Activated naive CD8-positive, alpha-beta T cell treated with anti-CD3 and anti-CD28 coated beads, Interleukin-2, amount 10 ng/mL, durations not matched to agents 7 days and 5 days (primary cell): ENCODE measurements around the gene OSBPL3. TPM values are rescaled to one million over a fixed set of nuclear protein-coding genes. Genes with fewer than 3 reads are reported as not detected.

Source experiments
- ATAC-seq: fragments of 150-1000 bp; cut with Tn5 transposase; one replicate; pipeline ENCODE4 v1.10.0; 2021; ENCODE audit warnings: low read depth, moderate library complexity
- POLR2A ChIA-PET: fragments of 350-600 bp; sonication (Branson Sonifier 250); formaldehyde crosslinking; loops from one replicate; lab custom pipeline; 2021; ENCODE audit warnings: antibody characterized with exemption; lab: Charles Lee
- DNase-seq: peaks from one replicate; pipeline ENCODE4 v3.0.0; 2021
- H3K27ac Mint-ChIP-seq: one replicate; pipeline ENCODE4 v1.8.0; 2022; ENCODE audit warnings: mild to moderate bottlenecking, mixed read lengths
- H3K27me3 Mint-ChIP-seq: one replicate; pipeline ENCODE4 v1.8.0; 2022; ENCODE audit warnings: mild to moderate bottlenecking, moderate library complexity, mixed read lengths
- H3K36me3 Mint-ChIP-seq: one replicate; pipeline ENCODE4 v1.8.0; 2021; ENCODE audit warnings: mild to moderate bottlenecking, mixed read lengths
- H3K4me1 Mint-ChIP-seq: one replicate; pipeline ENCODE4 v1.8.0; 2021; ENCODE audit warnings: mixed read lengths
- H3K4me3 Mint-ChIP-seq: one replicate; pipeline ENCODE4 v1.8.0; 2022; ENCODE audit warnings: mild to moderate bottlenecking, moderate library complexity, mixed read lengths
- H3K9me3 Mint-ChIP-seq: one replicate; pipeline ENCODE4 v1.8.0; 2021; ENCODE audit warnings: mixed read lengths
- total RNA-seq, 2 experiments: library from RNA; stranded (reverse); gene quantifications; one replicate each; pipeline ENCODE4 v1.2.3, GENCODE V29; 2021

The OSBPL3 gene
- total RNA-seq, 2 experiments from 2014 or later: 47.8 to 60.1 TPM

GRCh38 chr7:24767878-24768569 lies 212.0 kb downstream of the OSBPL3 start:
- peaks cover 24% of the 10 kb centered on the region for H3K4me1 Mint-ChIP-seq
- ATAC-seq: no peak
- H3K36me3 Mint-ChIP-seq: peaks cover 4% of the 10 kb centered on the region
- no peak for DNase-seq
- H3K9me3 Mint-ChIP-seq: peaks cover 3% of the 10 kb centered on the region
- no peak overlapping the region for H3K4me3 Mint-ChIP-seq
- peaks cover 36% of the 10 kb centered on the region for H3K27me3 Mint-ChIP-seq
- POLR2A ChIA-PET: interaction anchor here (0.7 to 1.3 kb wide), 2 partner anchors 10 to 12 kb away, joined by 4 to 5 read pairs; no protein-coding TSS in a partner anchor
- H3K27ac Mint-ChIP-seq: no peak overlapping the region

GRCh38 chr7:24764972-24765744 lies 214.8 kb downstream of the OSBPL3 start:
- H3K4me3 Mint-ChIP-seq: no peak overlapping the region
- peaks cover 4% of the 10 kb centered on the region for H3K9me3 Mint-ChIP-seq
- ATAC-seq (no peak), DNase-seq (no peak)
- no peak overlapping the region for H3K27ac Mint-ChIP-seq
- H3K4me1 Mint-ChIP-seq: peaks cover 24% of the 10 kb centered on the region
- no peaks in the 10 kb centered on the region for H3K36me3 Mint-ChIP-seq
- peaks cover 45% of the 10 kb centered on the region for H3K27me3 Mint-ChIP-seq
- POLR2A ChIA-PET: no interaction called here

GRCh38 chr7:24764011-24764410 lies 216.0 kb downstream of the OSBPL3 start:
- ATAC-seq: no peak
- DNase-seq: no peak
- Mint-ChIP-seq H3K27ac (no peak overlapping the region), H3K36me3 (no peaks in the 10 kb centered on the region), H3K9me3 (peaks cover 4% of the 10 kb centered on the region), H3K4me3 (no peak overlapping the region), H3K27me3 (peaks cover 53% of the 10 kb centered on the region), H3K4me1 (peaks cover 15% of the 10 kb centered on the region)
- POLR2A ChIA-PET: no interaction called here

GRCh38 chr7:24763303-24763901 lies 216.6 kb downstream of the OSBPL3 start:
- ATAC-seq: no peak
- Mint-ChIP-seq H3K4me3 (no peak overlapping the region), H3K27ac (no peak overlapping the region), H3K4me1 (peaks cover 9% of the 10 kb centered on the region), H3K27me3 (peaks cover 59% of the 10 kb centered on the region), H3K36me3 (no peaks in the 10 kb centered on the region), H3K9me3 (peaks cover 4% of the 10 kb centered on the region)
- DNase-seq: no peak
- POLR2A ChIA-PET: no interaction called here

GRCh38 chr7:24762771-24763170 lies 217.2 kb downstream of the OSBPL3 start:
- DNase-seq: no peak
- H3K9me3 Mint-ChIP-seq: peaks cover 4% of the 10 kb centered on the region
- H3K4me1 Mint-ChIP-seq: peaks cover 5% of the 10 kb centered on the region
- ATAC-seq: no peak
- POLR2A ChIA-PET: no interaction called here
- H3K27ac Mint-ChIP-seq: no peak overlapping the region
- H3K4me3 Mint-ChIP-seq: no peak overlapping the region
- peaks cover 66% of the 10 kb centered on the region for H3K27me3 Mint-ChIP-seq
- no peaks in the 10 kb centered on the region for H3K36me3 Mint-ChIP-seq

- H3K4me1 Mint-ChIP-seq: peaks cover 13% of the 10 kb centered on the region
- peaks cover 4% of the 10 kb centered on the region for H3K9me3 Mint-ChIP-seq
- H3K4me3 Mint-ChIP-seq: no peak overlapping the region
- H3K27ac Mint-ChIP-seq: no peak overlapping the region
- DNase-seq (no peak), ATAC-seq (no peak)
- POLR2A ChIA-PET: no interaction called here
- H3K36me3 Mint-ChIP-seq: no peaks in the 10 kb centered on the region
- H3K27me3 Mint-ChIP-seq: peaks cover 69% of the 10 kb centered on the region
Observed at GRCh38 chr7:24760968-24761367, 219.0 kb downstream of the OSBPL3 start.

GRCh38 chr7:24757353-24758275 lies 222.4 kb downstream of the OSBPL3 start, which contains the start of gene GSDME:
Gene GSDME (minus strand): TSS chr7:24757464. CDS start chr7:24749774, 7,690 bp downstream.
- POLR2A ChIA-PET: interaction anchor here (1.4 kb wide), 1 partner anchor 11 kb away, joined by 5 read pairs; no protein-coding TSS in a partner anchor
- H3K9me3 Mint-ChIP-seq: peaks cover 4% of the 10 kb centered on the region
- peaks cover 53% of the 10 kb centered on the region for H3K27me3 Mint-ChIP-seq
- peaks cover 23% of the 10 kb centered on the region for H3K4me1 Mint-ChIP-seq
- peak; percentile 72 for DNase-seq
- peak; percentile 73 for ATAC-seq
- H3K27ac Mint-ChIP-seq: peak within 1 kb of the TSS; percentile 77
- H3K4me3 Mint-ChIP-seq: peak within 1 kb of the TSS; percentile 91
- no peaks in the 10 kb centered on the region for H3K36me3 Mint-ChIP-seq

- POLR2A ChIA-PET: interaction anchor here (0.6 kb wide), 1 partner anchor 11 kb away, joined by 4 read pairs; no protein-coding TSS in a partner anchor
- DNase-seq (peak; percentile 47), ATAC-seq (peak; percentile 20)
- Mint-ChIP-seq H3K9me3 (peaks cover 4% of the 10 kb centered on the region), H3K27ac (peak overlapping the region; percentile 77), H3K4me1 (peaks cover 23% of the 10 kb centered on the region), H3K4me3 (peak overlapping the region; percentile 91), H3K27me3 (peaks cover 51% of the 10 kb centered on the region), H3K36me3 (no peaks in the 10 kb centered on the region)
Observed at GRCh38 chr7:24756545-24757352, 223.2 kb downstream of the OSBPL3 start.

GRCh38 chr7:24755541-24756407 lies 224.2 kb downstream of the OSBPL3 start:
- H3K4me1 Mint-ChIP-seq: peaks cover 23% of the 10 kb centered on the region
- no peaks in the 10 kb centered on the region for H3K36me3 Mint-ChIP-seq
- H3K27ac Mint-ChIP-seq: peak overlapping the region; percentile 64
- H3K9me3 Mint-ChIP-seq: no peaks in the 10 kb centered on the region
- DNase-seq (no peak), ATAC-seq (peak; percentile 56)
- peaks cover 45% of the 10 kb centered on the region for H3K27me3 Mint-ChIP-seq
- peak overlapping the region; percentile 91 for H3K4me3 Mint-ChIP-seq
- POLR2A ChIA-PET: interaction anchor here (0.6 kb wide), 1 partner anchor 12 kb away, joined by 4 read pairs; no protein-coding TSS in a partner anchor

- H3K27me3 Mint-ChIP-seq: peaks cover 46% of the 10 kb centered on the region
- ATAC-seq: no peak
Observed at GRCh38 chr7:24754906-24755506, 225.0 kb downstream of the OSBPL3 start.

More at GRCh38 chr7:24754906-24755506, 225.0 kb downstream of the OSBPL3 start:
- H3K4me3 Mint-ChIP-seq: peak overlapping the region; percentile 91
- peak overlapping the region; percentile 64 for H3K27ac Mint-ChIP-seq
- POLR2A ChIA-PET: no interaction called here
- H3K9me3 Mint-ChIP-seq: no peaks in the 10 kb centered on the region
- H3K4me1 Mint-ChIP-seq: peaks cover 23% of the 10 kb centered on the region
- H3K36me3 Mint-ChIP-seq: no peaks in the 10 kb centered on the region
- DNase-seq: no peak
